ENCODE results near the gene ILF3.

ILF3 gene

DNA sequence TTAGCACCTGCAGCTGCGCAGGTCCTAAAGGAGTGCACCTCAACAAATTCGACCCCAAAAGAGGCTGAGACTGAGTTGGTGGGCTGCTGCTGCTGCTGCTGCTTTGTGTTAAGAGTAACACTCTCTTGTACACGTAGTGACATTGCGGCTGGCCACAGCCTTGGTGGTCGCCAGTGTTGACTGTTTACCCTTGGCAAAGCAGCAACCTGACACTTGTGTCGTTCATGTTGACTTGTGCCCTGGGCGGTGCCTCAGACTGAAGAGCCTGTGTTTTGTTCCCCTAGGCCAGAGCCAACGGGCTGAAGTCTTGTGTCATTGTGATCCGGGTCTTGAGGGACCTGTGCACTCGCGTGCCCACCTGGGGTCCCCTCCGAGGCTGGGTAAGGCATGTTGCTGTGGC lies 24.7 kb downstream of the ILF3 start:
- FAIRE-seq: no peak

GRCh38 chr19:10679743-10680142 lies 25.6 kb downstream of the ILF3 start:
- FAIRE-seq: no peak

DNA sequence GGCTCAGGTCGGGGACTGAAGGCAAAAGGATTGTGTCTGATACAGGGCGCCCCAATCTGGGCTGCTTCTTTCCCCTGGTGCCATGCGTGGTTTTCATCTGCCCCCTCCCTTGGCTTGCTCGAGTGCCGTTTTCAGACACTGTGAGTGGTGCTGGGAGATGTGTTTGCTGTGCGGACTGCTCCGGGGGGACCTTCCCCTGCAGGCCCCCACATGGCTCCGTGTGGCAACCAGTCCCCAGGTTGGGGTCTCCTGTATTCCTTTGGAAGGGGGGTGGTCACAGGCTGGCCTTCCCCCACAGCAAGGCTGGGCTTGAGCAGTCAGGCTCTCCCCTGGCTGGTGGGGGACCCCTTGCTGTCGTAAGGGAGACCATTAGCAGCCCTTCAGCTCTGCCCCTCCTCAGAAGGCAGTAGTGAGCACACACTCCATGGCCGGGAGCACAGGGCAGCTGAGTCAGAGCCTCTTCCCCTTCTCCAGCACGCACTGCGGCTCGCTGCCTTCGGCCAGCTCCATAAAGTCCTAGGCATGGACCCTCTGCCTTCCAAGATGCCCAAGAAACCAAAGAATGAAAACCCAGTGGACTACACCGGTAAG lies 26.5 kb downstream of the ILF3 start:
- FAIRE-seq: no peak

GRCh38 chr19:10681658-10682057 lies 27.5 kb downstream of the ILF3 start:
- FAIRE-seq: no peak

GRCh38 chr19:10682397-10683063 lies 28.4 kb downstream of the ILF3 start:
- no peak for FAIRE-seq

- no peak for FAIRE-seq
Measured at GRCh38 chr19:10683064-10683426, 28.9 kb downstream of the ILF3 start.

DNA sequence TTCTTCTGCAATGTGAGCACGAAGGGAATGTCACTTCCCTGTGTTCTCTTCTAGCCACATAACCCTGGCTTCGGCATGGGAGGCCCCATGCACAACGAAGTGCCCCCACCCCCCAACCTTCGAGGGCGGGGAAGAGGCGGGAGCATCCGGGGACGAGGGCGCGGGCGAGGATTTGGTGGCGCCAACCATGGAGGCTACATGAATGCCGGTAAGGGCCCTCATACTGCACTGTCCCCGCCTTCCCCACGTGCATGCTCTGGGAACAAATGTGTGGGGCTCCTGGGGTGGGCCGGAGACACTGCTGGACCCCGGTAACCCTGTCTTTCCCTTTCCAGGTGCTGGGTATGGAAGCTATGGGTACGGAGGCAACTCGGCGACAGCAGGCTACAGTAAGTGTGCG lies 29.4 kb downstream of the ILF3 start:
- no peak for FAIRE-seq

DNA sequence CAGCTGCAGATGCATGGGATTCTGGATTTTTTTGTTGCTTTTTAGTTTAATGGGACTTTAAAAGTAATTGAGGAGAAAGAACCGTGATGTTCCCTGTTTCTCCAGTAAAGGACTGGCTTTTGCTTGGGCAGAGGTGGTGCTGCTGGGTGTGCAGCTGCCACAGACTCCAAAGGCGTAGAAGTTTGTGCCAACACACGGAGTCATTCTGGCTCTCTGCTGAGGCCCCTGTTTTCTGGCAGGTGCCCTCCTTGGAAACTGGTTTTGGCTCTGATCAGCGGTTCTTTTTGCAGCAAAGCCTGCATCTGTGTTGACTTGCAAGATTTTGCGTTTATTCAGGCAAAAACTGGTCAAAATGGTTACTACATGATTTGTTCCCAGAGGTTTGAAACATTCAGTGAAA lies 31.1 kb downstream of the ILF3 start:
- FAIRE-seq: no peak

DNA sequence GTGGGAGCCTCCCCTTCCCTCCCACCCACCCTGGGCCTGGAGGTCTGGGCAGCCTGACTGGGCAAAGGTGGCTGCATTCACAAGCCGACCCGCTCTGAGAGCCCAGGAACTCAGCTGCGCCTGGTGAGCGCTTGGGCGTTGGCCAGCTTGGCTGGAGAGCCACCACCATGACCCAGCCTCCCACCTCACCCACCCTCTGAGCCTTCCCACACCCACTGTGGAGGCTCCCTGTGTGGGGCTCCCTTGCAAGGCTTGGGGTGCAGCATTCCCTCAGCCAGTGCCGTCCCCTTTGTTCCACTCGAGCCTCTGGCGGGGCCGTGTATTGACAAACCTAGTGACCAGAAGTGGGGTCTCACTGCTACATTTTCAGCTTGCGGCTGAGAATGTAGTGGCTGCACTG lies 32.0 kb downstream of the ILF3 start:
- FAIRE-seq: no peak

GRCh38 chr19:10686661-10687517 lies 32.7 kb downstream of the ILF3 start:
- no peak for FAIRE-seq

GRCh38 chr19:10687518-10688288 lies 33.6 kb downstream of the ILF3 start:
- no peak for FAIRE-seq

- no peak for FAIRE-seq
Measured at GRCh38 chr19:10688545-10689280, 34.6 kb downstream of the ILF3 start.

- no peak for FAIRE-seq
Measured at GRCh38 chr19:10690341-10690781, 36.2 kb downstream of the ILF3 start.

- FAIRE-seq: no peak
Measured at GRCh38 chr19:10691178-10691881, 37.2 kb downstream of the ILF3 start.

- no peak for FAIRE-seq
Measured at GRCh38 chr19:10691883-10692282, 37.7 kb downstream of the ILF3 start.

- FAIRE-seq: no peak
Measured at GRCh38 chr19:10692673-10693264, 38.6 kb downstream of the ILF3 start.

DNA sequence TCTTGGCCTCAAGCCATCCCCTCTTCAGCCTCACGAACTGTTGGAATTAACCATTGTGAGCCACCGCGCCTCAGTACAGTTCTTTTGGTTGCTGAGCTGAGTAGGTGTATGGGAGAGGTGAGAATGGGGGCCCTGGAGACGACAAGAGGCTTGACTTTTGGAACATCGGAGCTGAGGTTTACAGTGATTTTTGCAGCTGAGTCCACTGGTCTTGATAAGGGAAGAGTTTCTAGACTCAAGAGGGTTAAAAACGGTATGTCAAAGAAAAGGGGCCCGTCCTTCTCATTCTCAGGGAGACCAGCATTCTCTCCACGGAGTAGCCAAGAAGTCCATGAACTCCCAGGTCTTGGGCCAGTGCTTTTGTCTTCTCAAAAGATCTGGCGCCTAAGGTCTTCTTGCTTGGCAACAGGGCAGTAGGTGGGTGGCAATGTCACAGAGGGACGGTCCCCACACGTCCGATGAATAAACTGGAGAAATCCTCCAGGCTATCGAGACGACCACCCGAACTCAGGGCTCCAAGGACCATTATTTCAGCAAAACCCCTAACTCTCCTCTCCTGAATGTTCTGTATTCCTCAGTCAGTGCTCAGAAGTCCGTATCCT lies 40.7 kb downstream of the ILF3 start:
- FAIRE-seq: no peak

- FAIRE-seq: no peak
Measured at GRCh38 chr19:10695401-10696398, 41.6 kb downstream of the ILF3 start.

GRCh38 chr19:10699650-10700335 lies 45.6 kb downstream of the ILF3 start:
- FAIRE-seq: no peak

Data from colon (tissue), 2 donors.